ENCODE data around the gene WDR35.

Gene WDR35

DNA sequence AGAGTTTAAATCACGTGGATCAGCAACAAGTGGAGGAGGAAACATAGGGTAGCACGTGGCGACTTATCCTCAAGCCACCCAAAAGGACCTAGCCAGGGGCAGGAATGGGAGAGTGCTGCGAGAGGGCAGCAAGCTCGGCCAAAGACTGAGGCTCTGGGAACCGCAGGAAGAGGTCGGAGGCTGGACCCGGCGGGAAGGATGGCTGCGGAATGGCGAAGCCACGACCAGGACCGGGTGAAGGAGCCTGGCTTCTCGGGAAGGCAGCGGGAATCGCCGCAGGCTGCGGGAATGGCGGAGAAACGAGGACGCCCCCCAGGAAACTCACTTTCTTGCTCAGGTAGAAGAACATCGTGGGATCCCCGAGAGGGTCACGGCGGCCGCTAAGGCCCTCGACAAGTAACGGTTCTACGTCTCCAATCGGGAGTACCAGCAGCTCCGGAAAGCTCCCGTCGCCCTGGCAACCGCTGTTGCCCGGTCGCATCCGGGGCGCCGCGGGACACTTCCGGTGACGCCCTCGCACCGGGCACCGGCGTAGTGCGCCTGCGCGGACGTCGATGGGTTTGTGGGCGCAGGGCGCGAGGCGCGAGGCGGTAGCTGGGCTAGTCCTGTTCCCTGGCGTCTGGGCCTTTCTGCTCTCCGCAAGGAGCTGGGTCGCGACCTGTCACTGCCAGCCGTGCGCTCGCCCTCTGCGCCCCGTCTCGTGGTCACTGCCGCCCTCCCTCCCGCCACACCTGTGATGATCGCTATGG, at the start of gene WDR35:
TSS of gene WDR35 (minus strand) at position 439 of the 749 bp plus-strand sequence. CDS start at position 349, 90 bp downstream.
- DNase-seq = peak; percentile 90

DNA sequence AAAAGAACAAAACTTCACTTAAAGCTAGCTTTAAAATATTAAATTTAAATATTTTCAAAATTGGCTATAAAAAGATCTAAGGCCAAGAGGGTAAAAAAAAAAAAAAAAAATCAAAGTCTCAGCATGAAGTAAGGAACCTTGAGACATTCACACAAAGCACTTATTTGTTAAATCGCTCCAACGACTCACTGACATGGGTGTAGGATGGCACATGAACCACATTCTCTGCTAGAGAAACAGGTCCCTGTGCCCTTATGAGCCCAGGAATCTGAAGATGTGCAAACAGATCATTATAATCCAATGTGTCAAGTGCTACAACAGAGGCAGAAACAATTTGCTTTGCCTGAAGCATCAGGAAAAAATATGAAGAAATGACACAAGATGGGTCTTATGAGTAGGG, 47.8 kb upstream of the WDR35 start:
- no peak for DNase-seq

DNA sequence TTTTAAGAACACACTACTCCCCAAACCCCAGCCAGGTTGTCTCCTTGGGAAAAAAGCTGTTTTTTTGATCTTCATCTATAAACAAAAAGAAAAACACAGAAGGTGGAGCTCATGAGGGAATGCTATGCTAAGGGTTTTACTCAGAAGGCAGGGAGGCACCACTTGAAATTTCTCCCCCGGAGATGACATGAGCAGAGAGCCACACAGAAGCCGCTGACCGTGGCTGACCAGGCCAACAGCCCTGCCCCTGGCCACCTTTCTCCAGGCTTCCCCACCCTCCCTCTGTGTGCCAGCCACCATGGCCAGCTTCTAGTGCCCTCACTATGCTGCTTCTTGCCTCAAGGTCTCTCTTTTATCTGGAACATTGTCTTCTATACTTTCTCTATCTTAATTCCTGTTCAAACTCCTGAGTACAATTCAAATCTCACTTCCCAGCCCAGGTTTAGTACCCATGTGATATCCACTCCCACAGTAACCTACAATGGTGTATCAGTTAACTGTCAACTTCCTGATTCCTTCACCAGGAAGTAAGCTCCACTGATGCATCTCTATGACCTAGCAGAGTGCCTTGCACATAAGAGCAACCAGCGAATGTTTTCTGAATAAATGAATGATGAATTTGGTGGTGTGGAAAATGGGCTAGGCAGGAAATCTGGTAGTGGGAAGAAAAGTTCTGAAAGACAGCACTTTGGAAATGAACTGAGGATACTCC, 46.2 kb upstream of the WDR35 start:
- no peak for DNase-seq

DNA sequence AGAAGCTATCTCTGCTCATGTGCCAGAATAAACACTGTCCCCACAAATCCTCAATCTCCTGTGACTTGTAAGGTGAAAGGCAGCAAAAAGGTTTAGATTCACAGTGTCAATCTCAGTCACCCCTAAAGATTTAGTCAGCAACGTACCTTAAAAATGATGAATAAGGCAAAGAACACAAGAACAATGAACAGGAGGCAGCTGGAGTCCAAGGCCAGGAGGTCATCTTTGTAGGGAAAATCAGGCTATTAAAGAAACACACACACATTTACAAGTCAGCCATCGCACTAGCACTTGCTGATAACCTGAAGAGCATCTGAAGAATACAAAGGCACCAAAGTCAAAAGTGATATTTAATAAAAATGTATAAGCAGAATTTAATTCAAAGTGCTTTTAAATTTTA, 44.9 kb upstream of the WDR35 start:
- DNase-seq = no peak

DNA sequence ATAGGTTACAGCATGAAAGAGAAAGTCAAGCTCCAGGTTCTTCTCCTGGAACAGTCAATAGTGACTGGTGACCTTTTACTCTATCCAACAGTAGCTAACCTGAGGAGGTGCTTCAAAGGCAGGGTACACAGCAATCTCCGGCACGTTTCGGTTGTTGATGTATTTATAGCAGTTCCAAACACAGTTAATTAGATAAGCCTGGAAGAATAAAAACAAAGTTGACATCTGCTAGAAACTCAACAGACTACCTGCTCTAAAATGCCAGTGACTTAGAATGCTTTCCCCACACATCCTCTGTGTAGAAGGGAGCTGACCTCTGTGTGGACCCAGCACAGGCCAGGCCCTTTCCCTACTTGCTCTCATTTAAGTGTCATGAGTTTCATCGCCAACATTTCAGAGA, 44.3 kb upstream of the WDR35 start:
- DNase-seq = no peak

DNA sequence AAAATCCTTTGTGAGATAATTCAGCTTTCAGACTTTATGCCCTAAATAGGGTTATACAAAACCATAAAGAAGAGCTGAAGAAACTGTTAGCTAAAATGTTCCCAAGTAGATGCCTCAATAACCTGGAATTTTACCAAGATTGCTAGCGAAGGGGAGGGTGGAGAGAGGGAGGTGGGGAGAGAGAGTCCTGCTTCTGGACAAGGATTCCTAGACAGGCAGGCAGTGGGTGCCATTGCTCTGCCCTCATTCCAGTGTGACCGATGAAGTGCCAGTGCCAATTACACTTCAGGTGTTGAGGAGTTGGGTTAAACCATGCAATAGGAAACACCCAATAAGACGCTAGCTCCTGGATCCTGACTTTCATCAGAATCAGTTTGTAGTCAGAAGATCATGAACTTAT, 43.4 kb upstream of the WDR35 start:
- no peak for DNase-seq

DNA sequence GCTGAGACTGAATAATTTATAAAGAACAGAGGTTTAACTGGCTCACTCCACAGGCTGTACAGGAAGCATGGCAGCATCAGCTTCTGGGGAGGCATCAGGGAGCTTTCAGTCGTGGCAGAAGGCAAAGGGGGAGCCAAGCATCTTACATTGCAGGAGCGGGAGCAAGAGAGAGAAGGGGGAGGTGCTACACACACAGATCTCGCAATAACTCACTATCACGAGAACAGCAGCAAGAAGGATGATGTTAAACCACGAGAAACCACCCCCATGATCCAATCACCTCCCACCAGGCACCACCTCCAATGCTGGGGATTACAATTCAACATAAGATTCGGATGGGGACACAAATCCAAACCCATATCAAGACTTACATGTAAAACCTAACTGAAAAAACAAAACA, 40.3 kb upstream of the WDR35 start:
- DNase-seq = no peak

DNA sequence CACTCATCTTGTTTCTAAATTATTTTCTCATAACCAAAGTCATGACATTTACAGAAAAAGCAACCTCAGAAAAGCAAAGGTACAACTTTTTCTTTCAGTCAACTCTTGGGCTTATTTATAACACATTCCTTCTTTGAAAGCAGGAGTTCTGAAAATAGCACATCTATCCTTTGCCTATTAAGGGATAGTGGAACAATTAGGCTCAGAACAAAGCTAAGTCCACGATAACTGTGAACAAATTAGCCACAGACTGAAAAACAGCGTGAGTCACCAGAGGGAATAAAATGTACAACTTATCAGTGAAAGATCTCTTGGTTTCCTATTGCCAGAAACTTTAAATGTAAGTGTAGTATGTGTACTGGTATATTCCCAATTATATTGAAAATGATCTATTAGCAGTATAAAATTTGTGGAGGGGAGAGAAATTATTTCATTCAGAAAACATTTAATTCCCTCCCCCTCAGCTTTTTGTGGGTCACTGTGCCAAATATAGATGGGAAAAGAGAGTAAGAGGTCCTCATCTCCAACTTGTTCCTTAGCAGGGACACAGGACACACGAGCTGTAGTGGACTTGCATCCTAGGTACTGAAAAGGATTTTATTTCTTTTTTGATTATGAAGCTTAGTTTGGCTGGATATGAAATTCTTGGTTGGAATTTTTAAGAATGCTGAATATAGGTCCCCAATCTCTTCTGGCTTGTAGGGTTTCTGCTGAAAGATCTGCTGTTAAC, 38.0 kb upstream of the WDR35 start:
- DNase-seq = no peak

DNA sequence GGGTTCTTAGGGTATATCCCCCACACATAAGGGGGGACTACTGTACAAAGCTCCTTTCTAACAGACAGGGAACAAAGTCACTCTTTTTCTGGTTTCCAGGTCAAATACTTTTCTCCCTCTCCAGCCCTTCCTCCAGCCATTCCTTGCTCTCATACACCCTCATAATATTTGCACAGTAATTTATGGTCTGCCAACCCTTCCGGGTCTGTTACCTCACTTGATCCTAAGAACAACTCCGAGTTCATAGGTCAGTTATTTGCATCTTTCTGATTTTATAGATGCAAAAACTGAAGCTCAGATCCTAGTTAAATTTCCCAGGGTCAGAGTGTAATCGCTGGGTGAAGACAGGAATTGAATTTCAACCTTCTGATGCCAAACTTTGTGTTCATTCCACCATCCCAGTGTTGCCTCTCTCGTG, 37.4 kb upstream of the WDR35 start:
- no peak for DNase-seq

DNA sequence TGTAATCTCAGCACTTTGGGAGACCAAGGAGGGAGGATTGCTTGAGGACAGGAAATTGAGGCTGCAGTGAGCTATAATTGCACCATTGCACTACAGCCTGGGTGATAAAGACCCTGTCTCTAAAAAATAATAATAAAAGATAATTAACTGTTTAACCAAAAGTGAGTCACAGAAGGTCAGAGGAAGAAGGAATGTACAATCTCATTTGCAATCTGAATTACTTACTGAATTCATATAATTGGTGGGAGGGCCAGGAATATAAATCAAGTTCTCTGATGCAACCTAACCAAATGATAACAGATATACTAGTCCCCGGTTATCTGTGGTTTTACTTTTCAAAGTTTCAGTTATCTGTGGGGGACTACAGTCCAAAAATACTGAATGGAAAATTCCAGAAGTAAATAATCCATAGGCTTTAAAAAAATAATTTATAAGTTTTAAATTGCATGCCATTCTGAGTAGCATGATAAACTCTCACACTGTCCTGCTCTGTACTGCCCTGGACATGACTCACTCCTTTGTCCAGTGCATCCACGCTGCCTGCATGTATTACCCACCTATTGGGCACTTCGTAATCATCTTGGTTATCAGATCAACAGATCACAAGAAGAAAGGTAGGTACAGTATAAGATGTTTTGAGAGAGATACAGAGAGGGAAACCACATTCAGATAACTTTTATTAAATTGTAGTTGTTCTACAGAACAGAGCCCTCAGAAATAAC, 35.3 kb upstream of the WDR35 start:
- DNase-seq = no peak

DNA sequence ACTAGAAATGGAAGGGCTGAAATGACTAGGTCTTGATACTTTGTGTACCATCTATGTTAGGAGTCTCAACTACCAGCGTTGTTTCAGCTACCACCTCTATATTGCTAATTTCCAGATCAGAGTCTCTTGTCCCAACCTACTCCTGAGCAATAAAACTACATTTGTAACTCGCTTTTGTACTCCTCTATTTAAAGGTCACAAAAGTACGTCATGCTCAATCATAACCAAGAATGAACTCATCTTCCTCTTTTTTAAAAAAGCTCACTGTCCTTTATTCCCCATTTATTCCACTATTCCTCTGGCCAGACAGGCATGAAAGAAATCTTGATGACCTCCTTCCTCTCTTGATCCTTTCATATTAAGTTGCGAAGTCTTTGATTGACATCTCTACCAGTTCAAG, 33.8 kb upstream of the WDR35 start:
- DNase-seq = no peak

DNA sequence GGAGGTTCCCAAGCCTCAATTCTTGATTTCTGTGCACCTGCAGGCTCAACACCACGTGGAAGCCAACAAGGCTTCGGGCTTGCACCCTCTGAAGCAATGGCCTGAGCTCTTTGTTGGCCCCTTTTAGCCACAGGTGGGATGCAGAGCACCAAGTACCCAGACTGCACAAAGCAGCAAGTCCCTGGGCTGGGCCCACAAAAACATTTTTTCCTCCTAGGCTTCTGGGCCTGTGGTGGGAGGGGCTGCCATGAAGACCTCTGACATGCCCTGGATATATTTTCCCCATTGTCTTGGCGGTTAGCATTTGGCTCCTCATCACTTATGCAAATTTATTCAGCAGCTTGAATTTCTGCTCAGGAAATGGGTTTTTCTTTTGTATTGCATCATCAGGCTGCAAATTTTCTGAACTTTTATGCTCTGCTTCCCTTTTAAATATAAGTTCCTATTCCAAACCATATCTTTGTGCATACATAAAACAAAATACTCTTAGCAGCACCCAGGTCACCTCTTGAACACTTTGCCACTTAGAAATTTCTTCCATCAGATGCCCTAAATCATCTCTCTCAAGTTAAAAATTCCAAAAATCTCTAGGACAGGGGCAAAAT, 31.6 kb upstream of the WDR35 start:
- DNase-seq = no peak

DNA sequence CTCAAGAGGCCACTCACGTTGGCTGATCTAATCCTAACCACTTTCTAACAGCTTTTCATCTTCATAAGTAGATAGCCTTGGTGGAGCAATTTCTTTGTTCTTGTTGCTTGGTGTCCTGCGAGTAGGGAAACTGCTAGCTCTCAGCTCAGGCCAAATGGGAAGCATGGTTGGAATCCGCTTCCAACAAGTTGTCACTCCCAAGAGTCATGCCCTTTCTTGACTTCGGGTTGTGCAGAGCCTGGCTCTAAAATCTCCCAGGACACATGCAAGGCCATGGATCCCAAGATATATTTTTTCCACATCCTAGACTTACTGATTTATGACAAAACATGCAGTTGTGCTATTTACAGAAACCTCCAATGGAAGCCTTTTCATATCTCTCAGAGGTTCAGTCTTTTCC, 29.8 kb upstream of the WDR35 start:
- DNase-seq = no peak

DNA sequence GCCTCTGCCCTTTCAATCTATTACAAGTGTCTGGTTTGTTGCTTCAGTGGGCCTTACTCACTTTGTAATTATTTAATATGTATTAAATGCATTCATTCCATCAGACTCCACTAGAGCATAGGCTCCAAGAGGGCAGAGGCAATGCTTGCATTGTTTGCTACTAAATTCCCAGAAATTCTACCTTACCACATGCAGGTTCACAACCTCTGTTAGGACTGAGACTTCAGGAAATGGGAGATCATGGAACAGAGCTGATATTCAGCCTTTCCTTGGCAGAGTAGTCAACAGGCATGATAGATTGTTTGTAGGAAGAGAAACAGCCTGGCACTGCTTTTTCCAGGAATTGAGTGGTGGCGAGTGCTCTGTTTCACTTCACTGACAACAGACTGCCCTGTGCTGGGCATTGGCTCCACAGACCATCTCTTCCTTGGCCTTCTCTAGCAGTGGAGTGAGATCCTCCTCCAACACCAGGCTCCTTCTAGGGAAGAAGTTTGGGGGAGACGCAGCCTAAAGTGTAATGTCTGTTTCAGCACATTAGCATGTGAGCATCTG, 28.8 kb upstream of the WDR35 start:
- DNase-seq = no peak

DNA sequence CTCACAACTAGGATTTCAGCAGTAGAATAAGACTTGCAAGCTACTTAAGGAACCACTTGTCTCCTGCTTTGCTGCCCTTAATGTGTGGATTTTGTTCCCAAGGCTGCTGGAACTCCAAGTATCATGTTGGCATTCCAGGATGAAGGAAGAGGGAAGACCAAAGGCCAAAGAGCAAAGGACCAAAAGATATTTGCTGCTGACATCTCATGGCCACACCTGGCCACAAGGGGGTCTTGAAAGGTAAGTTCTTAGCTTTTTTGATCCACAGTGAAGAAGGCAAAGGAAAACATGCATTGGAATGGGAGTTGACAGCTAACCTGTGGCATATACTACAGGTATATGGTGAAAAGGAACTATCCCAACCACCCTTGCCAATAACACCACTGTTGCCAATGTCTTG, 26.4 kb upstream of the WDR35 start:
- no peak for DNase-seq

DNA sequence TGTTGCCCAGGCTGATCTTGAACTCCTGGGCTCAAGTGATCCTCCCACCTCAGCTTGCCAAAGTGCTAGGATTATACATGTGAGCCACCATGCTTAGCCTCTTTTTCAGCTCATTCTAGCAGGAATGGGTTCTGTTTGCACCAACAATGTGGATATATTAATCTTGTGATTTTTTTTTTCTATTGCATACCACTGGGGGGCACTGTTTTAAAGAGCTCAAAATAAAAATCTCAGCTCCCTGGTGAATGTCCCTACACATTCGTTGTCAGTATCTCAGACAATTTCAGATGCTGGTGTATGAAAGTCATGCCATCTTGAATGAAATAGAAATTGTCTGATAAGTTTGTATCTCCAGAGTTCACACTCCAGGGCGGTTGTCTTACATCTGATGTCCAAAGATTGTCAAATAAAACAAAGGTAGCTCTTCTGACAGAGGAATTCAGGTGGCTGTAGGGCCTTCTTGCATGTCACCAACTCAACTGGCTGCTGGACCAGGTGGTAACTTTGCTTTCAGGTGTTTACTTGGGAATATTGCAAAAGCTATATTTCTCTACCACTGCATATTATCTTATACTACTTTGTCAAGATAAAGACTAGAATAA, 25.7 kb upstream of the WDR35 start:
- no peak for DNase-seq

DNA sequence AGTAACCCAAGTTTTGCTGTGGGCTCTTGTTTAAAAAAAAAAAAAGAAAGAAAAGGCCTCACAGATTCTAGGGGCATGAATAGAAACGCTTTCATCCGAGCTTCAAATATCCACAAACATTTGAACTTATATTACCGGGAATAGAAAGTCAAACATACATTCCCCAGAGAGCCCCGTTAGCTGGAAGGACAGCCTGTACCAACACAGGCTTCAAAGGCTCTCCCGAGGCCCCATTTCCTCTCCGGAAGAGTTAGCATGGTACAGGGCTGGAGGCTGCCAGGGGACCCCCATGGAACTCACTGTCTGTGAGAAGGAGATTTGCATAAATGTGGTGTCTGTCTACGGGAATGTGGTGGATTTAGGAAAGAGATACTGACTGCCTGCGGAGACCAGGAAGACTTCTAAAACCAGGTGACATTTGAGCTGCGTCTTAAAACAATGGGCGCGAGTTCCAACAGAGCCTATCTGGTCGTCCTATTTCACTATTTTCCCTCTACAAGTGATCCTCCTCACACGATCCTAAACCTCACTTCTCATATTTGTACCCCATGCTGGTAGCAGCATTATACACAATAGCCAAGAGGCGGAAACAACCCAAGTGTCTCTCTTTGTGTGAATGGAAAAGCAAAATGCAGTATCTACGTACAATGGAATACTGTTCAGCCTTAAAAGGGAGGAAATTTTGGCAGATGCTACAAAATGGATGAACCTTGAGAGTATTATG, 23.4 kb upstream of the WDR35 start:
- no peak for DNase-seq

DNA sequence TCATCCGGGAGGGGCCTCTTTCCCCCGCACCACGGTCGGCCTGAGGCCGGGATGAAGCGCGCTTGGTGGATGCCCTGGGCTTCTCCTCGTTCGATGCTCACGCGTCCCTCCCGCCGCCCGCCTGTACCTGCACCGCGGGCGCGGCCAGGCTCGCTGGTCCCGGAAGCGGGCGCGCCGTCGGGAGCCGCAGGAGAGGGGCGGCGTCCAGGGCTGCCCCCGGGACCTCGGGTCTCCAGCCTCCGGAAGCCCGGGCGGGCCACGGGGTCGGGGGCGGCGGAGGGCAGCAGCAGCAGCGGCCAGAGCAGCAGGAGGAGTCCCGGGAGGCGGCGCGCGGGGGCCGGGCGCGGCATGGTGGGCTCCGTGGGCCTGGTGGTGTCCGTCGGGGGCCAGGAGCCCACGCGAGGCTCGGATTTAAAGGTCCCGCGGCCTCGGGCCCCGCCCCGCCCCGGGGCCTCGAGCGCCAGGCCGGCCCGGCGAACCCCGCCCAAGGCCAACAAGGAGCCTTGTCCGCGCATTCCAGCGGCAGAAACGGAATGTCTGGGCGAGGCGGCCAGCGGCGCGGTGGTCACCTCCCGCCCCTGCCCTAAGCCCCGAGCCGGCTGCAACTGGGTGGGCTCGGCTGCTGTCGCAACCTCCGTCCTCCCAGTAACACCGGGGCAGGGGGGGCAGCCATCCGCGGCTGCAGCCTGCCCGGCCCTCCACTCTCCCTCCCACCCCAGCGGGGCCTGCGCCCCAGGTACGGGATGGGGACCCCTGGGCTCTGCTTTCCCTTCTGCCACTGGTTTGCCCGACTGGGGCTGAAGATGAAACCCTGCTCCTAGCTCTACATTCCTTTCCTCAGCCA, 22.6 kb upstream of the WDR35 start, which contains the start of gene MATN3:
TSS of gene MATN3 (minus strand) at position 387 of the 844 bp plus-strand sequence. CDS start at position 350, 37 bp downstream.
- DNase-seq = no peak

DNA sequence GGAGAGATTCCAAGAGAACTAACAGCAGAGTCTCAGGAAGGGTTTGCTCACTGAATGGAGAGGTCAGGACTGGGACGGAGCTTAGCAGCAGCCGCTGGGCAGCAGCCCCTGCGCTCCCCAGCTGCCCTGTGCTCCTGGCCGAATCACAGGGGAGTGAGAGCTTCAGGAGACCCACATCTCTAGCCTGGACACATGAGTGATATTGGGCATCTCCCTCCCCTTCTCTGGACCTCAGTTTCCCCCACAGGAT, 22.1 kb upstream of the WDR35 start:
- DNase-seq = no peak

DNA sequence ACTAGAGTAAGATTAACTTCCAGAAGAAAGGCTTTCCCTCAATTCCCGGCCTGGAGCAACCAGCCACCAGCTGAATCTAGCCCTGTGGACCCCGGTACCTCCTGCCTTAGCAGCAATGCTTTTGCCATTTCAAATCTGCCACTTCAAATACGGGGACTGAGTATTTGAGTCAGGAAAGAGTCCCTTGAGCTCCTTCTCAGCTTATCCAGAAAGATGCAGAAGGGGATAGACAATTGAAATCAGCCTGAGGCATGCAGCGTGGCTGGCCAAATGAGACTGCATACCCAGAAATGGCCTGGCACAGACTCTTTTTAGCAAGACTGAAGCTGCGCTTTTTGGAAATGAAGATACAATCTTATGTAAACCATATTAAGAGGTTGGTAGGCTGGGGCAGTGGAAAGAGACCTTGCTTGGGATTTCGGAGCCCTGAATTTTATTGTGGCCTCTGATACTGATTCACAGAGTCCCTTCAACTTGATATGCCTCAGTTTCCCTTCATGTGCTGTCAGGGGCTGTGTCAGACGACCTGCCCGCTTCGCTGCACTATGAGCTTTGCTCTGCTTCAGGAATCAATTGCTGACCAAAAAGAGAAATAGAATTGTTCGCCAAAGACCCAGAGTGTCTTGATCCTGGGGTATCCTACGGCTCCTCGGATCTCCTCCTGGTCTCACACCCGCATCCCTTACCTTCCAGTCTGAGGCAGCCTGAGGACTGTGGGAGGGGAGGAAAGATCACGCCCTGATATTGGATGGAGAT, 21.5 kb upstream of the WDR35 start:
- DNase-seq = no peak

Data from NCI-H774 (cell line).